ENCODE data around the gene RBBP8. TPM values are rescaled to one million over a fixed set of nuclear protein-coding genes. Genes with fewer than 3 reads are reported as not detected.

The RBBP8 gene
- total and polyA plus RNA-seq, 12 donors, result 4.0 to 13.5 (median 7.4) TPM

- intact Hi-C loops (cut with DNase I), result no loop called here
- Histone ChIP-seq H3K9me3 (peaks cover 0 to 16% (median 0%) of the 10 kb centered on the region in 11 donors), H3K27me3 (peaks cover 0 to 17% (median 5%) of the 10 kb centered on the region in 7 donors), H3K27ac (no peak overlapping the region), H3K4me1 (no peaks in the 10 kb centered on the region), H3K36me3 (no peaks in the 10 kb centered on the region), H3K4me3 (no peak overlapping the region)
- ATAC-seq, result no peak
- 69 to 76% methylated on average over 1 of the region's 1 CpG for WGBS, 2 donors
- TF ChIP-seq, protein P1, sequence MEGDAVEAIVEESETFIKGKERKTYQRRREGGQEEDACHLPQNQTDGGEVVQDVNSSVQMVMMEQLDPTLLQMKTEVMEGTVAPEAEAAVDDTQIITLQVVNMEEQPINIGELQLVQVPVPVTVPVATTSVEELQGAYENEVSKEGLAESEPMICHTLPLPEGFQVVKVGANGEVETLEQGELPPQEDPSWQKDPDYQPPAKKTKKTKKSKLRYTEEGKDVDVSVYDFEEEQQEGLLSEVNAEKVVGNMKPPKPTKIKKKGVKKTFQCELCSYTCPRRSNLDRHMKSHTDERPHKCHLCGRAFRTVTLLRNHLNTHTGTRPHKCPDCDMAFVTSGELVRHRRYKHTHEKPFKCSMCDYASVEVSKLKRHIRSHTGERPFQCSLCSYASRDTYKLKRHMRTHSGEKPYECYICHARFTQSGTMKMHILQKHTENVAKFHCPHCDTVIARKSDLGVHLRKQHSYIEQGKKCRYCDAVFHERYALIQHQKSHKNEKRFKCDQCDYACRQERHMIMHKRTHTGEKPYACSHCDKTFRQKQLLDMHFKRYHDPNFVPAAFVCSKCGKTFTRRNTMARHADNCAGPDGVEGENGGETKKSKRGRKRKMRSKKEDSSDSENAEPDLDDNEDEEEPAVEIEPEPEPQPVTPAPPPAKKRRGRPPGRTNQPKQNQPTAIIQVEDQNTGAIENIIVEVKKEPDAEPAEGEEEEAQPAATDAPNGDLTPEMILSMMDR (IDR thresholded peaks at IDR 0.05), result no peak
- no peak for DNase-seq
Observed at GRCh38 chr18:23062011-23062410, 128.9 kb downstream of the RBBP8 start.

DNA sequence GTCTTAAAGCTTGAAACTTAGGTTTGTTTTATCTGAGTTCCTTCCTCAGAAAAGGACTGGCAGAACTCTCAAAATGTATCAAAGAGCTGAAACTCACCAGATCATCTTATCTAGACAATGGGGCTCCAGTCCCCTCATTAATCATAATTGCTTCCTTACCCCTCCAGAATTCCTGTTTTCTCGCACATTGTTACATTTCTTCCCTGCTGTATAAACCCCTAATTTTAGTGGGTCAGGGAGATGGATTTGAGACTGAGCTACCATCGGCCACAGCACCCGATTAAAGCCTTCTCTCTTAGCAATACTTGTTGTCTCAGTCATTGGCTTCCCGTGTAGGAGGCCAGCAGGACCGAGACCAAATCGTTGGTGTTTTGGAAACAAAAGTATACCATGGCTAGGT lies 130.4 kb downstream of the RBBP8 start:
- Histone ChIP-seq H3K4me3 (no peak overlapping the region), H3K36me3 (no peaks in the 10 kb centered on the region), H3K9me3 (peaks cover 0 to 16% (median 0%) of the 10 kb centered on the region in 11 donors), H3K27me3 (peaks cover 0 to 7% (median 4%) of the 10 kb centered on the region in 7 donors), H3K27ac (no peak overlapping the region), H3K4me1 (peaks cover 0 to 2% (median 0%) of the 10 kb centered on the region in 9 donors)
- TF ChIP-seq, protein P1 (IDR thresholded peaks at IDR 0.05), result no peak
- 95 to 96% methylated on average over 6 of the region's 6 CpGs for WGBS, 2 donors
- DNase-seq, result no peak
- intact Hi-C loops (cut with DNase I), result no loop called here
- no peak for ATAC-seq

- Histone ChIP-seq H3K4me3 (no peak overlapping the region), H3K36me3 (no peaks in the 10 kb centered on the region), H3K4me1 (peaks cover 0 to 19% (median 0%) of the 10 kb centered on the region in 9 donors), H3K27ac (no peak overlapping the region), H3K27me3 (peaks cover 0 to 7% (median 0%) of the 10 kb centered on the region in 7 donors), H3K9me3 (peaks cover 0 to 16% (median 0%) of the 10 kb centered on the region in 11 donors)
- no peak for ATAC-seq
- TF ChIP-seq, protein P1 (IDR thresholded peaks at IDR 0.05), result no peak
- 87 to 91% methylated on average over 4 of the region's 4 CpGs for WGBS, 2 donors
- intact Hi-C loops (cut with DNase I), result no loop called here
- no peak for DNase-seq
Observed at GRCh38 chr18:23065234-23065806, 132.2 kb downstream of the RBBP8 start.

GRCh38 chr18:23066060-23066459 lies 132.9 kb downstream of the RBBP8 start:
- no peak for DNase-seq
- Histone ChIP-seq H3K4me1 (peaks cover 0 to 26% (median 0%) of the 10 kb centered on the region in 9 donors), H3K9me3 (peaks cover 0 to 15% (median 0%) of the 10 kb centered on the region in 11 donors), H3K36me3 (no peaks in the 10 kb centered on the region), H3K27me3 (no peaks in the 10 kb centered on the region), H3K27ac (no peak overlapping the region), H3K4me3 (no peak overlapping the region)
- TF ChIP-seq, protein P1 (IDR thresholded peaks at IDR 0.05), result no peak
- intact Hi-C loops (cut with DNase I), result no loop called here
- ATAC-seq, result no peak
- 60 to 63% methylated on average over 7 of the region's 7 CpGs for WGBS, 2 donors

Data from heart right ventricle (tissue), 16 donors.